B cell (primary cell): Measurements from ENCODE around the gene SLC39A7.

Experiments used
- CTCF ChIP-seq: fragments of 200-600 bp; IDR thresholded peaks from one replicate; pipeline ENCODE4 v1.8.0; 2022; ENCODE audit warnings: antibody characterized with exemption, mild to moderate bottlenecking
- EZH2 ChIP-seq: IDR thresholded peaks from 2 replicates; pipeline ENCODE4 v1.6.1; 2012; ENCODE audit warnings: borderline replicate concordance, low read depth, mild to moderate bottlenecking, moderate library complexity, low read length; ENCODE audit not compliant: insufficient read depth, poor library complexity, severe bottlenecking

GRCh38 chr6:33213989-33214335 is 13.3 kb downstream of the SLC39A7 start:
- TF ChIP-seq CTCF (no peak), EZH2 (no peak)
